K562 (cell line): ENCODE data around the gene CROCC2. TPM values are rescaled to one million over a fixed set of nuclear protein-coding genes. Genes with fewer than 3 reads are reported as not detected.

Experiments used
- ATAC-seq: fragments of 200-7000 bp; cut with Tn5 transposase; 3 replicates; pipeline ENCODE4 v1.9.1; 2020; ENCODE audit warnings: moderate library complexity
- BruUV-seq: library from RNA; stranded (reverse); fragments of 400-500 nt; replicated peaks from 2 replicates; lab custom pipeline; 2021; lab: Mats Ljungman, UMichigan
- CTCF ChIA-PET: fragments of 300-600 bp; formaldehyde crosslinking; extraction: SDS; loops from one replicate; lab custom pipeline; 2021; ENCODE audit warnings: low intra/inter-chr PET ratio; lab: Yijun Ruan, JAX
- POLR2A ChIA-PET: fragments of 300-600, 350-650 bp; sonication (Branson Sonifier 250); formaldehyde crosslinking; extraction: SDS; loops from one replicate; lab custom pipeline; 2021; ENCODE audit warnings: antibody characterized with exemption, inconsistent platforms; lab: Yijun Ruan, JAX
- DNase-seq, 4 experiments: peaks; one replicate each; pipeline versions ENCODE4 v3.0.0 to v3.0.0-alpha.2; 2011 to 2018; ENCODE audit warnings: low spot score in 3 of 4, mixed read lengths in 3 of 4; ENCODE audit errors: extremely low read depth in 1 of 4
- FAIRE-seq: peaks from 2 replicates; lab custom pipeline; 2011; peaks lifted over from hg19 to GRCh38; lab: Jason Lieb, UNC
- H2AFZ ChIP-seq: 2 replicates; pipeline ENCODE4 v1.6.0; 2011; ENCODE audit warnings: low read depth, low read length, control low read depth, inconsistent platforms
- H3K27ac ChIP-seq: fragments of 200-600 bp; 3 replicates; pipeline ENCODE4 v1.8.0; 2011; ENCODE audit warnings: low read depth, mild to moderate bottlenecking, control low read depth, inconsistent platforms, low read length, moderate library complexity, mixed read lengths; ENCODE audit errors: extremely low read depth
- H3K27me3 ChIP-seq, 2 experiments: fragments of 300-600 bp in 1 of 2; 2 replicates in 1 of 2; 3 replicates in 1 of 2; pipeline versions ENCODE4 v1.6.0 to v1.8.0; 2011; ENCODE audit warnings: inconsistent platforms in 2 of 2, low read length in 2 of 2, mild to moderate bottlenecking in 1 of 2, mixed read lengths in 1 of 2, moderate library complexity in 1 of 2; ENCODE audit not compliant: control insufficient read depth in 2 of 2, insufficient read depth in 2 of 2
- H3K36me3 ChIP-seq: fragments of 300-600 bp; 3 replicates; pipeline ENCODE4 v1.8.0; 2011; ENCODE audit warnings: mild to moderate bottlenecking, low read length, inconsistent platforms; ENCODE audit not compliant: control insufficient read depth, insufficient read depth
- H3K4me1 ChIP-seq, 2 experiments: fragments of 200-600 bp in 1 of 2; replicated peaks in 1 of 2; 2 replicates in 1 of 2; 3 replicates in 1 of 2; pipeline versions ENCODE4 v1.5.1 to v1.8.0; 2011; ENCODE audit warnings: inconsistent platforms in 2 of 2, low read length in 2 of 2, mild to moderate bottlenecking in 1 of 2, mixed read lengths in 1 of 2, moderate library complexity in 1 of 2; ENCODE audit not compliant: control insufficient read depth in 2 of 2, insufficient read depth in 2 of 2
- H3K4me2 ChIP-seq: 2 replicates; pipeline ENCODE4 v1.6.1; 2011; ENCODE audit warnings: low read length, control low read depth, inconsistent platforms, mixed read lengths; ENCODE audit not compliant: insufficient read depth
- H3K4me3 ChIP-seq: fragments of 200-600 bp; sonication (generic), shearing (Covaris generic); 2 replicates; pipeline ENCODE4 v1.5.1; 2016; ENCODE audit warnings: control low read depth, inconsistent platforms
- H3K79me2 ChIP-seq: fragments of 200-600 bp; 3 replicates; pipeline ENCODE4 v1.8.0; 2011; ENCODE audit warnings: low read length, inconsistent platforms; ENCODE audit not compliant: control insufficient read depth, insufficient read depth
- H3K9ac ChIP-seq, 2 experiments: 2 replicates each; pipeline versions ENCODE4 v1.6.0 to v1.6.1; 2011; ENCODE audit warnings: low read depth in 2 of 2, low read length in 2 of 2, control low read depth in 1 of 2, inconsistent platforms in 1 of 2, mild to moderate bottlenecking in 1 of 2, mixed read lengths in 1 of 2; ENCODE audit not compliant: insufficient read depth in 1 of 2
- H3K9me1 ChIP-seq: one replicate; pipeline ENCODE4 v1.6.0; 2011; ENCODE audit warnings: inconsistent platforms, mild to moderate bottlenecking, low read length, moderate library complexity; ENCODE audit not compliant: control insufficient read depth, insufficient read depth
- H3K9me3 ChIP-seq: replicated peaks from 2 replicates; pipeline ENCODE4 v1.5.1; 2011; ENCODE audit warnings: low read depth, low read length, inconsistent platforms; ENCODE audit not compliant: control insufficient read depth, insufficient read depth
- H4K20me1 ChIP-seq: replicated peaks from 2 replicates; pipeline ENCODE4 v1.6.1; 2011; ENCODE audit warnings: low read length, inconsistent platforms, mixed read lengths; ENCODE audit not compliant: control insufficient read depth, insufficient read depth
- DPF2 ChIP-seq: fragments of 450-650 bp; IDR thresholded peaks from 2 replicates; pipeline ENCODE4 v1.6.1; 2016
- MYNN ChIP-seq, 2 experiments: sonication (generic); formaldehyde crosslinking in 1 of 2; IDR thresholded peaks; 2 replicates each; pipeline versions ENCODE4 v1.5.0 to v1.6.1; 2016 to 2020; ENCODE audit warnings: antibody characterized with exemption in 1 of 2, missing genetic modification reagents in 1 of 2
- POLR2G ChIP-seq: fragments of 200-400 bp; formaldehyde crosslinking; IDR thresholded peaks from 2 replicates; pipeline ENCODE4 v1.6.1; 2017; ENCODE audit warnings: low read depth, mild to moderate bottlenecking, antibody characterized with exemption, low read length, moderate library complexity
- RUNX1 ChIP-seq: sonication (generic); IDR thresholded peaks from 2 replicates; pipeline ENCODE4 v1.6.1; 2016; ENCODE audit warnings: antibody characterized with exemption, low read depth
- SIN3B ChIP-seq: fragments of 450-650 bp; IDR thresholded peaks from 2 replicates; pipeline ENCODE4 v1.6.1; 2017; ENCODE audit warnings: low read depth, mild to moderate bottlenecking, moderate library complexity
- TEAD4 ChIP-seq, 2 experiments: sonication (generic) in 1 of 2; formaldehyde crosslinking in 1 of 2; IDR thresholded peaks; 2 replicates each; pipeline versions ENCODE4 v1.6.1 to v1.8.0; 2012 to 2022; ENCODE audit warnings: borderline replicate concordance in 1 of 2, inconsistent platforms in 1 of 2, low read length in 1 of 2, mild to moderate bottlenecking in 1 of 2, missing genetic modification reagents in 1 of 2
- TGIF2 ChIP-seq: sonication (generic); formaldehyde crosslinking; IDR thresholded peaks from 2 replicates; pipeline ENCODE4 v1.8.1; 2022; ENCODE audit warnings: mild to moderate bottlenecking, missing genetic modification reagents, moderate library complexity
- ZBED1 ChIP-seq: IDR thresholded peaks from 2 replicates; pipeline ENCODE4 v1.6.1; 2014
- WGBS: fragments of 100-300 bp; shearing (Covaris generic); methylation state at CpG from one replicate; pipeline ENCODE4 v1.1.6; 2016; ENCODE audit warnings: low coverage, mixed read lengths; ENCODE audit not compliant: insufficient coverage; ENCODE audit errors: missing lambda C conversion rate; 5-methylcytosine and 5-hydroxymethylcytosine counted together
- in situ Hi-C: fragments of 300-500 bp; cut with MboI; formaldehyde crosslinking; loops from 4 replicates; pipeline ENCODE4 v1.15.0; 2018; ENCODE audit warnings: inconsistent platforms, mixed read lengths
- intact Hi-C: fragments of 100-400 bp; cut with micrococcal nuclease; formaldehyde crosslinking; loops from 2 replicates; pipeline ENCODE4 v1.14.2; 2022
- polyA plus RNA-seq, 8 experiments: library from polyadenylated mRNA; depleted of rRNA in 4 of 8; stranded (reverse) in 5 of 8; unstranded in 3 of 8; fragments of >200 nt; fragmentation: Nextera tagmentation in 2 of 8; fragmentation: Illumina TruSeq in 1 of 8; extraction: Ambion mirVana in 2 of 8; extraction: Trizol in 1 of 8; gene quantifications; 2 replicates each; pipeline versions ENCODE4 v1.2.1 to v1.2.3, GENCODE V29; 2011 to 2014; ENCODE audit warnings: inconsistent platforms in 1 of 8, missing spikeins in 1 of 8
- total RNA-seq, 7 experiments: library from RNA; depleted of rRNA in 6 of 7; stranded (reverse); fragments of >200 nt in 6 of 7; fragmentation: Illumina TruSeq in 2 of 7; extraction: Trizol in 2 of 7; gene quantifications; 2 replicates each; pipeline versions ENCODE4 v1.2.1 to v1.2.3, GENCODE V29; 2011 to 2021; ENCODE audit warnings: low replicate concordance in 1 of 7
- TF ChIP-seq, protein P1 (sequence below): fragments of 450-650 bp; IDR thresholded peaks from 2 replicates; pipeline ENCODE4 v1.6.1; 2016

The CROCC2 gene
- total and polyA plus RNA-seq, 9 of the 15 experiments (the other 6 are each of a cell fraction or from before 2014, with no cell fraction given) = not detected

DNA sequence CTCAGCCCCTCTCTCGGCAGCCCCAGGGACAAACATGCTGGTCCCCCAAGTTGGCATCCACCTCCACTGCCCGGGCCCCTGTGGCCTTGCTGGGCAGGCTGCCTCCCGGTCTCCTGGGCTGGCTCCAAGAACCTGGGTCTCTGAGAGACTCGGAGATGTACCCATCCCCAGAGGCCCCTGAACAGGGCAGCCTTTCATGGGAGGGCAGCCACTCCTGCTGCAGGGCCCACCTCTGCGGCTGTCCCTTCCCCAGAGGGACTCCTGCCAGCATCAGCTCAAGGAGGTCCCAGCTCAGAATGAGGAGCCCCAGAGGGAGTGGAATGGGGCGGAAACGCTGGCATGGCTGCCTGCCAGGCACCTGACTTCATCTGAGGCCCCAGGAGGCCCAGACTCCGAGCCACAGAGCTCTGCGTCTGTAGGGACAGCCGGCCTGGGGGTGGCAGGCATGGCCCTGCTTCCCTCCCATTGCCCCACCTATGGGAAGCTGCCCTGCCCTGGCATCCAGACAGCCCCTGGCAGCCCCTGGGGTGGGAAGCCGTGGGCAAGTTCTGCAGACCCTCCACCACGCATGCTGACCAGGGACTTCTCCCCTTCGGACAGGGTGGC is 857 bp upstream of the CROCC2 start:
- no peak for FAIRE-seq
- intact Hi-C loops = no loop called here
- Histone ChIP-seq H3K36me3 (no peaks in the 10 kb centered on the region), H3K27me3 (peaks cover 0 to 41% of the 10 kb centered on the region in 2 experiments; a peak in 2 of 5 replicates), H3K4me3 (no peak overlapping the region), H3K4me1 (0 out of 5 replicates have a peak, but pooled peaks cover 0 to 6% of the 10 kb centered on the region in 2 experiments), H4K20me1 (no peaks in the 10 kb centered on the region), H3K9me3 (no peaks in the 10 kb centered on the region), H3K4me2 (no peak overlapping the region), H3K9ac (no peak overlapping the region), H3K9me1 (no peaks in the 10 kb centered on the region), H2AFZ (no peak overlapping the region), H3K27ac (no peak overlapping the region), H3K79me2 (no peaks in the 10 kb centered on the region)
- WGBS = 4% methylated on average over 4 of the region's 13 CpGs
- no peak for DNase-seq
- POLR2A ChIA-PET = no interaction called here
- no peak for ATAC-seq
- CTCF ChIA-PET = no interaction called here
- TF ChIP-seq TGIF2 (no peak), POLR2G (no peak), ZBED1 (no peak), RUNX1 (no peak), SIN3B (no peak), TEAD4 (IDR thresholded peaks at IDR 0.05; ENCODE audit: low read length) (no peak), TEAD4 (CRISPR knock-in tag; IDR thresholded peaks at IDR 0.05; ENCODE audit: borderline replicate concordance) (no peak), DPF2 (no peak), MYNN (IDR thresholded peaks at IDR 0.05) (no peak), MYNN (CRISPR knock-in tag; IDR thresholded peaks at IDR 0.05) (no peak)
- TF ChIP-seq, protein P1, sequence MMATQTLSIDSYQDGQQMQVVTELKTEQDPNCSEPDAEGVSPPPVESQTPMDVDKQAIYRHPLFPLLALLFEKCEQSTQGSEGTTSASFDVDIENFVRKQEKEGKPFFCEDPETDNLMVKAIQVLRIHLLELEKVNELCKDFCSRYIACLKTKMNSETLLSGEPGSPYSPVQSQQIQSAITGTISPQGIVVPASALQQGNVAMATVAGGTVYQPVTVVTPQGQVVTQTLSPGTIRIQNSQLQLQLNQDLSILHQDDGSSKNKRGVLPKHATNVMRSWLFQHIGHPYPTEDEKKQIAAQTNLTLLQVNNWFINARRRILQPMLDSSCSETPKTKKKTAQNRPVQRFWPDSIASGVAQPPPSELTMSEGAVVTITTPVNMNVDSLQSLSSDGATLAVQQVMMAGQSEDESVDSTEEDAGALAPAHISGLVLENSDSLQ = no peak
- in situ Hi-C loops = no loop called here
- no TSS peak for BruUV-seq
